Hepatocyte (in vitro differentiated cells): ENCODE data around the gene MAP3K3.

Source experiments
- EZH2phosphoT487 ChIP-seq: fragments of 200-600 bp; sonication (generic); IDR thresholded peaks from one replicate; pipeline ENCODE4 v1.6.1; 2018; ENCODE audit warnings: antibody characterized with exemption, mild to moderate bottlenecking, low read depth, moderate library complexity; ENCODE audit not compliant: unreplicated experiment, severe bottlenecking
- TF ChIP-seq, protein P1 (sequence below): fragments of 200-600 bp; sonication (generic); IDR thresholded peaks from 2 replicates; pipeline ENCODE4 v1.5.1; 2016; ENCODE audit warnings: antibody characterized with exemption, mild to moderate bottlenecking; ENCODE audit not compliant: poor library complexity

GRCh38 chr17:63695889-63696288 is 73.7 kb downstream of the MAP3K3 start:
- TF ChIP-seq EZH2phosphoT487: no peak
- TF ChIP-seq, protein P1, sequence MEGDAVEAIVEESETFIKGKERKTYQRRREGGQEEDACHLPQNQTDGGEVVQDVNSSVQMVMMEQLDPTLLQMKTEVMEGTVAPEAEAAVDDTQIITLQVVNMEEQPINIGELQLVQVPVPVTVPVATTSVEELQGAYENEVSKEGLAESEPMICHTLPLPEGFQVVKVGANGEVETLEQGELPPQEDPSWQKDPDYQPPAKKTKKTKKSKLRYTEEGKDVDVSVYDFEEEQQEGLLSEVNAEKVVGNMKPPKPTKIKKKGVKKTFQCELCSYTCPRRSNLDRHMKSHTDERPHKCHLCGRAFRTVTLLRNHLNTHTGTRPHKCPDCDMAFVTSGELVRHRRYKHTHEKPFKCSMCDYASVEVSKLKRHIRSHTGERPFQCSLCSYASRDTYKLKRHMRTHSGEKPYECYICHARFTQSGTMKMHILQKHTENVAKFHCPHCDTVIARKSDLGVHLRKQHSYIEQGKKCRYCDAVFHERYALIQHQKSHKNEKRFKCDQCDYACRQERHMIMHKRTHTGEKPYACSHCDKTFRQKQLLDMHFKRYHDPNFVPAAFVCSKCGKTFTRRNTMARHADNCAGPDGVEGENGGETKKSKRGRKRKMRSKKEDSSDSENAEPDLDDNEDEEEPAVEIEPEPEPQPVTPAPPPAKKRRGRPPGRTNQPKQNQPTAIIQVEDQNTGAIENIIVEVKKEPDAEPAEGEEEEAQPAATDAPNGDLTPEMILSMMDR: no peak
